Measurements from ENCODE around the gene SLC39A8. TPM values are rescaled to one million over a fixed set of nuclear protein-coding genes. Genes with fewer than 3 reads are reported as not detected.

SLC39A8 gene
- total RNA-seq, 2 experiments from 2014 or later = 60.2 to 61.6 TPM

DNA sequence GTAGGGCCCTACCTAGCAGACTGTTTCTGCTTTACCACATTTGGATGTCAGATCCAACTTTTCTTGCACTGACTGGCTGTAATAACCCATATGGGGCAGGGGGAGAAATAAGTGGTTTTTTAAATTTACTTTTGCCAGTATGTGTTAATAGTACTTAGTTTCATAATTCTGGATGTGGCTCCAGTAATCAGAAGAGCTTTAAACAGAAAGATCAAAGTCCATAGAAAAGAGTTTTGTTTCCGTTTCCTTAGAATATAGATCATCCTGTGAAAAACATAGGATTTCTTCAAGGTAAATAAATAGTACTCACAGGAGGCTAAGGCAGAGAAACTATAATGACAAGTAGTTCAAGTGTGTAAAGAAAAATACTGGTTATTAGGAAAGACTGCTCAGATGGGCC is 85.6 kb downstream of the SLC39A8 start:
- DNase-seq = no peak
- no peaks in the 10 kb centered on the region for H3K27me3 Mint-ChIP-seq
- CTCF ChIA-PET = interaction anchor here (1.3 to 2.5 kb wide), 2 partner anchors 13 to 171 kb away, joined by 3 to 8 read pairs; no protein-coding TSS in a partner anchor
- TF ChIP-seq CTCF (IDR thresholded peaks at IDR 0.05) = no peak
- peaks cover 12% of the 10 kb centered on the region for H3K4me1 Mint-ChIP-seq (ENCODE audit: low read depth)
- peaks cover 7% of the 10 kb centered on the region for H3K36me3 Mint-ChIP-seq (ENCODE audit: low read depth)
- POLR2A ChIA-PET = no interaction called here
- intact Hi-C loops (cut with micrococcal nuclease) = loop anchor here (5.0 kb wide), 1 partner anchor 173 kb away; no protein-coding TSS in a partner anchor
- H3K9me3 Mint-ChIP-seq = no peaks in the 10 kb centered on the region
- H3K27ac Mint-ChIP-seq = no peak overlapping the region
- no peak for ATAC-seq
- H3K4me3 Mint-ChIP-seq = no peak overlapping the region

DNA sequence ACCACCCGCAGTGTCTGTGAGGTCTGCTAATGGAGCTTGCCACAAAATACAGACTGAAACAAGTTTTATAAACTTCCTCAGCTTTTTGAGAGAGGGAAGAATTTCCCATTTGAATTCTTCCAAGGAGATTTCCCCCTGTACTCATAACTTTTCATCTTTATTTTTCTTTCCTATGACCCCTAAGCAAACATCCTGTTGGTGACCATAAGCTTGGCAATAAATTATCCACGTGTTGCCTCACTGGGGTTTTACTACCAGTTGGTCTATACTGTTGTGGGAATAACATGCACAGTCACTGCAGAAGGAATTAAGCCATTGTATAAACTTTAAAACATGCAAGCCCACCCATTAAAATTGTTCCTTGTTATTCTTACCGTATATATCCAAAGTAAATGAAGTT is 86.2 kb downstream of the SLC39A8 start:
- no peak for TF ChIP-seq CTCF (IDR thresholded peaks at IDR 0.05)
- peaks cover 12% of the 10 kb centered on the region for H3K4me1 Mint-ChIP-seq (ENCODE audit: low read depth)
- H3K27ac Mint-ChIP-seq = no peak overlapping the region
- ChIA-PET POLR2A (no interaction called here), CTCF (interaction anchor here (0.9 to 2.5 kb wide), 2 partner anchors 12 to 17 kb away, joined by 3 to 8 read pairs; no protein-coding TSS in a partner anchor)
- no peak overlapping the region for H3K4me3 Mint-ChIP-seq
- intact Hi-C loops (cut with micrococcal nuclease) = loop anchor here (5.0 kb wide), 1 partner anchor 173 kb away; no protein-coding TSS in a partner anchor
- ATAC-seq (no peak), DNase-seq (no peak)
- peaks cover 7% of the 10 kb centered on the region for H3K36me3 Mint-ChIP-seq (ENCODE audit: low read depth)
- H3K9me3 Mint-ChIP-seq = no peaks in the 10 kb centered on the region
- H3K27me3 Mint-ChIP-seq = no peaks in the 10 kb centered on the region

DNA sequence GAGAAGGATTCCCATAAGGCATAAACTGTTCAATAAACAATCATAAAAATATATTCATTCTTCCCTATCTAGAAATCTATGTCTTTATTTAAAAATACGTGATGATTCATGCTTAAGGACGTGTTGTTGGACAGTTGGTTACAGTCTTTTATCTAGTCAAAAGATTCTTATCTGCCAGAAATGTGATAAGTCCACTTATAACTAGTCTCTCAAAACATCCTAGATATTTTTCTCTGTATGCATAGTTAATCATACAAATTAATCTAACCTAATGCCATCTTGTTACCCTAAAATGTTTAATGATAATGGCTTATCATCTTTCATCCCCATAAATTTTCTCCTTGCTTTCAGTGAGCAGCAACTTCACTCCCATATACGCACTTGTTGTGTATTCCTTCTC is 89.0 kb downstream of the SLC39A8 start:
- Mint-ChIP-seq H3K27ac (no peak overlapping the region), H3K36me3 (ENCODE audit: low read depth) (no peaks in the 10 kb centered on the region), H3K4me3 (no peak overlapping the region), H3K4me1 (ENCODE audit: low read depth) (no peaks in the 10 kb centered on the region), H3K27me3 (no peaks in the 10 kb centered on the region), H3K9me3 (no peaks in the 10 kb centered on the region)
- intact Hi-C loops (cut with micrococcal nuclease) = loop anchor here (5.0 kb wide), 1 partner anchor 176 kb away; no protein-coding TSS in a partner anchor
- ChIA-PET POLR2A (no interaction called here), CTCF (interaction anchor here (1.8 kb wide), 1 partner anchor 8 kb away, joined by 5 read pairs; no protein-coding TSS in a partner anchor)
- DNase-seq = no peak
- no peak for TF ChIP-seq CTCF (IDR thresholded peaks at IDR 0.05)
- ATAC-seq = no peak

GRCh38 chr4:102253860-102254259 is 91.4 kb downstream of the SLC39A8 start:
- POLR2A ChIA-PET = no interaction called here
- H3K4me1 Mint-ChIP-seq (ENCODE audit: low read depth) = no peaks in the 10 kb centered on the region
- no peak overlapping the region for H3K4me3 Mint-ChIP-seq

More at GRCh38 chr4:102253860-102254259, 91.4 kb downstream of the SLC39A8 start:
- DNase-seq (no peak), ATAC-seq (no peak)
- CTCF ChIA-PET = interaction anchor here (1.2 kb wide), 1 partner anchor 9 kb away, joined by 3 read pairs; no protein-coding TSS in a partner anchor
- no peak for TF ChIP-seq CTCF (IDR thresholded peaks at IDR 0.05)
- Mint-ChIP-seq H3K27me3 (no peaks in the 10 kb centered on the region), H3K36me3 (ENCODE audit: low read depth) (no peaks in the 10 kb centered on the region), H3K27ac (no peak overlapping the region), H3K9me3 (no peaks in the 10 kb centered on the region)
- intact Hi-C loops (cut with micrococcal nuclease) = no loop called here

All from activated CD8-positive, alpha-beta T cell treated with anti-CD3 and anti-CD28 coated beads for 36 hours (primary cell).